ENCODE measurements around the gene RTCA.
A peak's percentile ranks its signal among the peaks of the same experiment; 100 is the strongest.
"Not testable (repeated sequence)": the region's sequence is repeated elsewhere in the genome, so short reads cannot be mapped to it uniquely, and the experiment has no call there.

RTCA gene

DNA sequence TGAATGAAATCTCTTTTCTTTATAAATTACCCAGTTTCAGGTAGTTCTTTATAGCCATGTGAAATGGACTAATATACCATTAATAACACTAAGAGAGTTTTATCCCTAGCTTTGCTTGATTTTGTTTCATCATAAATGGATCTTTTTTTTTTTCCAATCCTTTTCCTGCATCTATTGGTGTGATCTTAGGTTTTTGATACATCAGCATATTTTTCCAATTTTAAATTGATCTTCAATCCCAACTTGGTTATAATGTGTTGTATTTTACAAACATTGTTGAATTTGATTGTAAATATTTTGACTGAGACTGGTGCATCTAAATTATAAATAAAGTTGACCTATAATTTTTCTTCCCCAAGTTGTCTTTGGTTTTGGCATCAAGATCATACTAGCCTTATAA, 4.3 kb upstream of the RTCA start:
- no peak for DNase-seq

DNA sequence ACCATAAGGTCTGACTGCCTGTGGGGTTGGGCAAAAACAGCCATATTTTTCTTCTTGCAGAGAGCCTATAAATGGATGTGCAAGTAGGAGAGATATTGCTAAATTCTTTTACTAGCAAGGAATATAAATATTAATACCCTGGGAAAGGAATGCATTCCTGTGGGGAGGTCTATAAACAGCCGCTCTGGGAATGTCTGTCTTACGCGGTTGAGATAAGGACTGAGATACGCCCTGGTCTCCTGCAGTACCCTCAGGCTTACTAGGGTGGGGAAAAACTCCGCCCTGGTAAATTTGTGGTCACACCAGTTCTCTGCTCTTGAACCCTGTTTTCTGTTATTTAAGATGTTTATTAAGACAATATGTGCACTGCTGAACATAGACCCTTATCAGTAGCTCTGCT, 1.9 kb upstream of the RTCA start:
- not testable (repeated sequence) for DNase-seq

DNA sequence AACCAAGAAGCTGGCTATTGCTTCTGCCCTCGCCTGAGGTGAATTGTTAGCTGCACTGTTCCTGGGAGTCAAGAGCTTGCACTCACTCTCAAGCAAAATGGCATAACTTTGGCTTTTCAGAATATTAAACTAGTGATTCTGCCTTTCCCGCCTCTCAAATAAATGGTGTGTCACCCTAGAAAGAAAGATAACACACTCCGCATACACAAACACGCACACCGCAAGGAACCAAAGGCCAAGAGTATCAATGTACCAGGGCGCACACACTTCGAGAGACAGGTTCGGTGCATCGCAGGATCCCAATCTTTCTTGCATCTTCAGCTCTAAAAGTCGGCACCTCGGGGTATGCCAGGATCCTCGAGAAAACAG, 470 bp upstream of the RTCA start:
- peak; percentile 26 for DNase-seq

DNA sequence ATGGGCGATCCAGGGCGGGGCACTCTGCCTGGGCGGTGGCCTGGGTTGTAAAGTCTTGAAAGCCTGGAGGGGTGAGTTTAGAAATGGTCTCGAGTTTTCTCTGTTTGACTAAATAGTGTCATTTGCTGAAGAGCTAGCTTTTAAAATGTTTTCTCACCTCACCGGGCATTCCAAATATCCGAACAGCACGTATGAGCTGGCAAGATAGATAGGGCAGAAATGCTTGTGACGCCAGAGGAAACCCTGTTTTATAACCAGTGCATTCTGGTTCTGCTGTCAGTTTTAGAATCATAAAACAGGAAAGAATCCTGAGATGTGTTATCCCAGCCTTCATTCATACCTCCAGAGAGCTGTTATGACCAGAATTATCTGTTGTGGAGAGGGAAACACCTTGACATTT, 725 bp downstream of the RTCA start:
- DNase-seq = peak; percentile 58

DNA sequence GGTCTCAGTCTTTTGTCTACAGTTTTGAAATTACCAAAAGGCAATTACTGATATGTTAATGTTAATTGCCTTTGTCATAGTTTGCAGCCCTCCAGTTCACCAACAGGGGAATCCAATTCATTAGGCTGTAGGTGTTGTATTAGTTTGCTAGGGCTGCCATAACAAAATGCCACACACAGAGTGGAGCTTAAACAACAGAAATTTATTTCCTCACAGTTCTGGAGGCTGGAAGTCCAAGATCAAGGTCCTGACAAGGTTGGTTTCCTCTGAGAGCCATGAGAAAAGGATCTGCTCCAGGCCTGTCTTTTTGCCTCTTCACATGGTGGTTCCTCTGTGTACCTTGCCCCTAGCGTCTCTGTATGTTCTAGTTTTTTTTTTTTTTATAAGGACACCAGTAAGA, 1.3 kb downstream of the RTCA start:
- no peak for DNase-seq

DNA sequence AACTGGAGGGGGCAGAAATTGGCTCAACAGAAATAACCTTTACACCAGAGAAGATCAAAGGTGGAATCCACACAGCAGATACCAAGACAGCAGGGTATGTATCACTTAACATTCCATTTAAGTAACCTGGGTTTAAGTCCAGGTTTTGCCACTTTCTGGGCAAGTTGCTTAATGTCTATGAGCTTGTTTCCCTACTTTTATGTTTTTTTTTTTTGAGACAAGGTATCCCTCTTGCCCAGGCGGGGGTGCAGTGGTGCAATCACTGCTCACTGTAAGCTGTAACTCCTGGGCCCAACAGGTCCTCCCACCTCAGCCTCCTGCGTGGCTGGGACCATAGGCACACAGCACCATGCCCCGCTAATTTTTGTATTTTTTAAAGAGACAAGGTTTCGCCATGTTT, 2.2 kb downstream of the RTCA start:
- DNase-seq = no peak

DNA sequence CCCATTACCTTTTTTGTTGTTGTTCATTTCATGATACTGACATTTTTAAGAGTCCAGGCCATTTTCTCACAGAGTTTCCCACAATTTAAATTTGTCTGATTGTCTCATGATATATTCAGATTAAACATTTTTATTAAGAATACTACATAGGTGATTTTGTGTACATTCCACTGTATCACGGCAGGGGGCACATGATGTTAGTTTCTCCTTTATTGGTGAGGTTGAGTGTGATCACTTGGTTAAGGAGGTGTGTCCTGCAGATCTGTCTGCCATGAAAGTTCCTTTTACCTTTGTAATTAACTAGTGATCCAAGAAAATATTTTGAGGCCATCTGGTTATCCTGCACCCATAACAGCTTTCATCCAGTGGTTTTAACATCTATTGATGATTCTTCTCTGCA, 11.8 kb downstream of the RTCA start:
- peak; percentile 18 for DNase-seq

DNA sequence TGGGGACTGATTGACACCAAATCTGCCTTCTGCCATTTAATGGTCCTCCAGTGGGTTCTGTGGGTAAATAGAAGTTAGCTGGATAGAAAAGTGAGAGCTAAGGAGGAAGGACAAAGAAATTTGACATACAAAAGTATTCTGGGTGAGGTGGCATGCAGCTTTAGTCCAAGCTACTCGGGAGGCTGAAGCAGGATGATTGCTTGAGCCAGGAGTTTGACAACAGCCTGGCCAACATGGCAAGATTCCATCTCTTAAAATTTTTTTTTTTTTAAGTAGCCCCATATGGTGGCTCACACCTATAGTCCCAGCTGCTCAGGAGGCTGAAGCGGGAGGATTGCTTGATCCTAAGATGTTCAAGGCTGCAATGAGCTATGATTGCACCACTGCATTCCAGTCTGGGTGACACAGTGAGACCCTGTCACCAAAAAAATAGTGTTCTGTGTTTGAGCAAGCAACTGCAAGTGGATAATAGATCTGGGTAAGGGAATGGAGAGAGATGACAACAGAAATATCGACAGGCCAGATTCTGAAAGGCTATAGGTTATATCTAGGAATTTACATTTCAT, 13.4 kb downstream of the RTCA start:
- no peak for DNase-seq

DNA sequence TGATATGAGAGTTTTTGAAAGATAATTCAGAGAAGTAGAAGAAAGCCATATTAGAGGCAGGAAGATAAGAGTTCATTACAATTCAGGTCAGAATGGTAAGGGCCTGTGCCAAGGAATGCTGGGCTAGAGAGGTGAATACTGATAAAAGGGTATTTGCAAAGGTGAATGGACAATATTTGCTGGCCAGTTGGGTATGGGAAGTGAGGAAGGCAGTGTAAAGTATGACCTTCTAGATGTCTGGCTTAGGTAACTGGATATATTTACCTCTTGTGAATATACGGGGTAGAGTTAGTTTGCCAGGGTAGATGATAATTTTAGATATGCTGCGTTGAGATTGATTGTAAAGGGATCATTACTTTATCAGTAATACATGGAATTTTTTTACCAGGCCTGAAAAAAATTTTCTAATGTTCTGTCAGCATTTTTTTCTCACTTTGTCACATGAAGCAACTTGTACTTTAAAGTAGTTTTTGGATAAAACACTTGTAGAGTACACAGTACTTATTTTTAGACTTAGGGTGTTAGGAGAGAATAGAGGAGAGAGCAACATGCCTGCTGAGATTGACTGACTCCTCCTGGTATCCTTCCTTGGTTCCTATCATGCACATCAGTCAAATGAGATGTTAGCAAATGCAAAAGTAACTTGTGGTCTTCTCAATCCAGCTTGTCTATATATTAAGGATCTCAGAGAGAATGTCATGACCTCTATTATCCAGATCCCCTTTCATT, 14.1 kb downstream of the RTCA start:
- DNase-seq = no peak

DNA sequence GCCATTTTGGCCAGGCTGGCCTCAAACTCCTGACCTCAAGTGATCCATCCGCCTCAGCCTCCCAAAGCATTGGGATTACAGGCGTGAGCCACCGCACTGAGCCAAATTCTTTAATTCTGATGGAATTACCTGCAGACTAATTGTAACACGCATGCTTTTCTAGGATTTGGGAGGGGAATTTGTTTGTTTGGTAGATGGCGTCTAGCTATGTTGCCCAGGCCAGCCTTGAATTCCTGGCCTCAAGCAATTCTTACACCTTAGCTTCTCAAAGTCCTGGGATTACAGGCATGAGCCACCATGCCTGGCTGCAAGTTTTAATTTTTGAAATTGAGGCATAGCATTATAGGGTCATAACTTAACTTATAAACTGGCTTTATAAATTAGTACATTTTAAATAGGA, 18.6 kb downstream of the RTCA start:
- no peak for DNase-seq

DNA sequence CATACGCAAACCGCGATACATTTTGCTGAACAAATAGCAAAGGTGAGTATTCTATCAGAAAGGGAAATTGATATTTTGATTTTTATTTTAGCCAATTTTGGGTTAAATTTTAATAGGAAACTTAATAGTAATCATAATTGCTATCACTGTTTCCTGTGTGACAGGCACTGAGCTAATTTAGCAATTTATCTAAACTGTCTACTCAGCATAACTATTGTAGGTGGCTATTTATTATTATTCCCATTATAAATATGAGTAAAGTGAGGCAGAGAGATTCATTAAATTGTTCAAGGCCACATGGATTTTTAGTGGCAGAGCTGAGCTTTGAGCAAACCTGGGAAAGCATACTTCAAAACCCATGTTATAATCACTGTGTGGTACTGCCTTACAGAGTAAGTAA, 21.1 kb downstream of the RTCA start:
- DNase-seq = no peak

DNA sequence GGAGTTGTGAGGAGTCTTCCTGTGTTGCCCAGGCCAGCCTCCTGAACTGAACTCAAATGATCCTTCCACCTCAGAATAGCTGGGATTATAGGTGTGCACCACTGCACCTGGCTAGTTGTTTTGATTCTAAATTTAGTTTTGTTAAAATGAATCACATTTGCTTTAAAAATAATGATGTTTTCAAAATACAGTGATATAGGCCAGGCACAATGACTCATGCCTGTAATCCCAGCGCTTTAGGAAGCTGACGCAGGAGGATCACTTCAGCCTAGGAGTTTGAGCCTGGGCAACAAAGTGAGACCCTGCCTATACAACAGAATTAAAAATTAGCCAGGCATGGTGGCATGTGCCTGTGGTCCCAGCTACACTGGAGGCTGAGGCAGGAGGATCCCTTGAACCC, 24.3 kb downstream of the RTCA start:
- DNase-seq = no peak

DNA sequence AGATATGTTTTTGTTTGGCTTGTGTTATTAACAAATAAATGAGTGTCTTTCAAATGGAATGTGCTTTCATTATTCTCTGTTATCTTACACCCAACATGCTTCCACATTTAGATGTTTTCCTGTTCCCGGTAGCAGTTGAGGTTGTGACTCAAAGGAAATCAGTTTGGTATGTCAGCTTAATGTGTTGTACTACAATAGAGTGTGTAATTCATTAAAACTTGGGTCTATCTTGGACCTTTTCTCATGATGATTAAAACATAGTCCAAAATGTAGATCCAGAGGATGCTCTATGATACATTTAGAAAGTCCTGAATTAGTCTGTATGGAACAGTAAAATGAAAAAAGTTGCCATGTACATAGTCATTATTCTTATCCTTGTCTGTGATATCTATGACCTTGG, 26.7 kb downstream of the RTCA start:
- peak; percentile 25 for DNase-seq

DNA sequence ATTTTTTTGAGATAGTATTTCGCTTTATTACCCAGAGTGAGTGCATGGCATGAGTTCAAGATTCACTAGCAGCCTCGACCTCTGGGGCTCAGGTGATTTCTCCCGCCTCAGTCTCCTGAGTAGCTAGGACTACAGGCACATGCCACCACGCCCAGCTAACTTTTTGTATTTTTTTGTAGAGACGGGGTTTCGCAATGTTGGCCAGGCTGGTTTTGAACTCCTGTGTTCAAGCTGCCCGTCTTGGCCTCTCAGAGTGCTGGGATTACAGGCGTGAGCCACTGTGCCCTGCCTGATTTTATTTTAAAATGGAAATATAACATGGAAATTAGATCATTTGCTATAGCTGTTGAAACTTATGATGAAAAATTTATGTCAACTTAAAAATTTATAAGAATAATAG, 30.1 kb downstream of the RTCA start:
- no peak for DNase-seq

DNA sequence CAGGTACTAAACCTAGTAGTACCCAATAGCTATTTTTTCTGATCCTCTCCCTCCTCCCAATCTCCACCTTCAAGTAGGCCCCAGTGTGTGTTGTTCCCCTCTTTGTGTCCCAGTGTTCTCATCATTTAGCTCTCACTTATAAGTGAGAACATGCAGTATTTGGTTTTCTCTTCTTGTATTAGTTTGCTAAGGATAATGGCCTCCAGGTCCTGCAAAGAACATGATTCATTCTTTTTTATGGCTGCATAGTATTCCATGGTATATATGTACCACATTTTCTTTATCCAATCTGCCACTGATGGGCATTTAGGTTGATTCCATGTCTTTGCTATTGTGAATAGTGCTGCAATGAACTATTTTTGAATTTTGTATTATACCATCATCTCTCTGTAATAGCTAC, 31.0 kb downstream of the RTCA start:
- not testable (repeated sequence) for DNase-seq

DNA sequence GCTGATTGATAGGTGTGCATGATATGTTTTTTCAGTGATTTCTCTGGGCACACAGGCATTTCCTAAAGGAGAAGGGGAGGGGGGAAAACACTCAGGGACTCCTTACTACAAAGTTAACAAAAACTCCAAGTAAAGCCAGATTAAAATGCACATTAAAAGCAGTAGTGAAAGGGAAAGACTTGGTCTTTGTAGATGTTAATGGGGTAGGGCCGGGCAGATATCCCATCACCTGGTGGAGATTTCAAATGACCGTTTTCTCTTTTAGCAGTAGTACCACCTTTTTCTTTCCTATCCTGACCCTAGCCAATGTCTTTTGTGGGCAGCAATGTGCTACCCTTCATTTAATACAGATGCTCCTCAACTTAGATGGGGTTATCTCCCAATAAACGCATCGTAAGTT, 32.5 kb downstream of the RTCA start:
- no peak for DNase-seq

DNA sequence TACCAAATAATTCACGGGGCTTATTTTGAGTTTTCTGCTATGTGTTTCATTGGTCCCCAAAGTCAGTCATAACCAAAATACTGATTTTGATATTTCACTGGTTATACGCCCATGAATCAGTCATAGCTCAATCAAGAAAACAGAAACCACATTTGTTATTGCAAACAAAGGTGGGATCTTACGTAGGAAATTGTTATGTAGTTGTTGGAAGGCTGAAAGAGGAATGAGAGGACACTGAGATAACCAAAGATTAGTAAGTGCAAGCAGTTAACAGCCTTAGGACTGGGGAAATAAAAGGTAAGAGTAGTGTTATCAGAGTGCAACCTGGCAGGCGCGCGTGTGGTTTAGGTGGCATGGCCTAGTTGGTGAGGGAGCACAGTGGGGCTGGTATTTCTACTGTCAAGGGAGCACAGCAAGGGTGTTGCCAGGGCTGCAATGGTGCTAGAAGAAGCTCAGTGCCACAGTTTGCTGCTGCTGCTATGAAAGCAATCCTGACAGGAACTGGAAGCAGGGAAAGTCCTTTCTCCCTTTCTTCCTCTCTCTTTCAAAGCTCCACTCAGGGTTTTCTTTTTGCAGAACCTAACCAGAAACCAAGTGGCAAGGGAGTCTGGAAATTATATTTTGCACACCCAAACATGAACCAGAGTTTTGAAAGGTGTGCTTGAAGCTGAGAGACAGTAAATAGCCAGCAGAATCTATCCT, 33.7 kb downstream of the RTCA start:
- DNase-seq = peak; percentile 67

DNA sequence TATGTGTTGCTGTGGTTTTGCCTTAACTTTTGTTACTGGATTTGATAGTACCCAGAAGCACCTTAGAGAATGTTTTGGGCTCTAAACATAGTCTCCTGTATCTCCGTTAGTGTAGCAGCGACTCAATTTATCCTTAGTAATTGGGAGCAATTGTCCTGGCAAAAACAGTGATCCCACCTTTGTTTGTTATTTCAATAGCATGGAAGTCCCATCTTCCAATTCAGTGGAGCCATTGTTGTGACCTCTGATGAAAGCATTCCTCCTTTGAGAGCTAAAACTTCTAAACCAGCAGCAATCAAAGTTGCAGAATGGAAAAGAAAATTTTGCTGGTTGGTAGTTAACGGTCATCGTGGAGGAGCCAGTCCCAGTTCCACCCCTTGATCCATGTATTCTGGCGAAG, 34.7 kb downstream of the RTCA start:
- no peak for DNase-seq

DNA sequence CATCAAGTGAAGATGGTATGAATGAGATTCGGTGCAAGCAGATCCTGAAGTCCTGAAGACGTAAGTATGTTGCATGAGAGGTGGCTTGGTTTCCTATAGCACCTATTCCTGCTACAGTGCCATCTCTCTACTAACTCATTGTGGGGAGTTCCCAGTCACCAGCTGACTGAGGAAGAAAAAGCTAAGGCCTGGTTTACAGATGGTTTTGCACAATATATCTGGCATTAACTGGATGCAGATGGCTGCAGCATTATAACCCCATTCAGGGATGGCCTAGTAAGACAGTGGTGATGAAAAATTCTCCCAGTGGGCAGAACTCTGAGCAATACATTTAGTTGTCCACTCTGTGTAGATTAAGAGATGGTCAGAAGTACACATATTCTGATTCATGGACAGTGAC, 36.7 kb downstream of the RTCA start:
- no peak for DNase-seq

DNA sequence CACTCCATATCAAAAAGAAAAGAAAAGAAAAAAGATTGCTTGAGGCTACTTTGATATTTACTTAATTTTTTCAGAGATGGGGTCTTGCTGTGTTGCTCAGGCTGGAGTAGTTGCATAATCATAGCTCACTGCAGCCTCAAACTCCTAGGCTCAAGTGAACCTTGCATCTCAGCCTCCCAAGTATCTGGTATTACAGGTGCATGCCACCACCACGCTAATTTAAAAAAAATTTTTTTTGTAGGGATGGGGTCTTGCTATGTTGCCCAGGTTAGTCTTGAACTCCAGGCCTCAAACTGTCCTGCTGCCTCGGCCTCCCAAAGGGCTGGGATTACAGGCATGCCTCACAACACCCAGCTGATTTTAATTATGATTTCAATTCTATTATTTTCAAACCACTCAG, 38.2 kb downstream of the RTCA start:
- no peak for DNase-seq

DNA sequence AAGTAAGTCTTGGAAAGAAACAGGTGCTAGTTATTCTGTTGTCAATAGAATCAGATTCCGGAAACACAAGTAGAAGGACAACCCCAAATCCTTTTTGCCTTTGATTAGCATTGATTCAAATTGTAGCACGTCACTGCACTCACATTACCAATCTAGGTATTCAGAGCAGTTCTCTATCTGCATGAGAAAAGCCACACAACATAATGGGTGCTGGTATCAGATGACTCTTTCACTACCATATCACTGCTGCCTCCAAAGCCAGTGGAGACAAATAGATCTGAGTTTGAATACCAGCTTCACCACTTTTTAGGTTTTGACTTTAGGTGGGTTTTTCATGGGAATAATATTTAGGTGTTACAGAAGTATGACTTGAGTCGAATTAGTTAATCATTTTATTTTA, 38.9 kb downstream of the RTCA start:
- no peak for DNase-seq

DNA sequence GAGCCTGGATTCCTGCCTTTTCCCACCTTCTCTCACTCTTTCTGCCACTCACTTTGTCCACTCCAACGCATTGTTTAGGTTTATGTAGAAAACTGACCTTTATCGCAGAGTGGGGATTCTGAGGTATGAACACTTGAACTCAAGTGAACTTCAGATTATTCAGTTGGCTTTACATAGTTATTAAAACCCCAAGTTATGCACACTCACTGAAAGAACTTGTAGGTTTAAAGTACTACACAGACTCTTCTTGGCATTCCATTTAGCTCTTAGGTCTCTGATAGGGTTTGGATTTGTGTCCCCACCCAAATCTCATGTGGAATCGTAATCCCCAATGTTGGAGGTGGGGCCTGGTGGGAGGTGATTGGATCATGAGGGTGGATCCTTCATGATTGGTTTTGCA, 39.9 kb downstream of the RTCA start:
- no peak for DNase-seq

DNA sequence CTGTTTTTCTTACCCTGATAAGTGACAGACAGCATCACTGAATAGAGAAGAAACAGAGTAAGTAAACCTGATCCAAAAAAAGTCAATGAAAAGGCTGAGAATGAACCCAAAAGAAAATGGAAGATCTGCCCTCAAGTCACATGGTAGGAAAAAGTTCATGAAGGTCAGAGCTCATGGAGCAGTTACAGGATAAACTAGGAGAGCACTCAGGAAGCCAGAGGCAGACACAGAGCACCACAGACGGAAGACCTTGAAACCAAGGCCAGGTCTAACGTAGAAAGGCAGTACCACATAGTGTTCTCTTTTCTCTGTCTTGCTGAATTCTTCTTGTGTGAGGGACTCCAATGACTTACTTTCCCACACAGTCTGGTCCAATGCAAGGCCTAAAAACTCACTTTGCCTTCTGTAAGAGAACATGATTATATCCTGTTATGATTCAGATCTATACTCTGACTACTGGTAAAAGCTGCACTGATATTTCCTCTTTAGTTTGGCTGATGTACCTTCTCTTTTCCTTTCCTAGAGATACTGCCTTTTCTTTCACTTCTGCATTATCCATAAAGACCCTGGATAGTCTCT, 40.8 kb downstream of the RTCA start:
- peak; percentile 52 for DNase-seq

DNA sequence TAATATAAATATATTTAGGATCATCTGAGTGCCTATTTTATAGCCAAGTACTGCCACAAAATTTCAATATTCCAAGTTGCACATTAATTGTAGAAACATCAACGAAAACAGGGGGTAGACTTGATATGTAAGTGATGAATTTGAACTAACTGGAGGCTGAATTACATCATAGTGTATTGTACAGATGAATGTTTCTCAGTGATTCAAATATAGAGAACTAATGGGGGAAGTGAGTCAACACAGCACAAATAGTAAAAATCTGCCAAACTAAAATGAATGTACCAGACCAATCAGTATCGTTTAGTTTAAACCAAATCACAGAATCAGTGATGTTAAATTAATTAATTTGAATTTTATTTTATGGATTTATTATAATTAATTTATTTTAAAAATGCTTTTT, 42.8 kb downstream of the RTCA start:
- peak; percentile 70 for DNase-seq

All from activated CD4-positive, alpha-beta T cell treated with anti-CD3 and anti-CD28 coated beads, Interleukin-2, Interleukin-6, amounts not matched to agents 100 ng/mL and 50 ng/mL, durations not matched to agents 16 hours and 8 hours (primary cell).